Measurements from ENCODE around the gene MPPED1.

- TF ChIP-seq JUND (IDR thresholded peaks at IDR 0.05) (no peak), CTCF (IDR thresholded peaks at IDR 0.05; ENCODE audit: low read depth, low read length, missing input control) (no peak), YY1 (IDR thresholded peaks at IDR 0.05) (no peak), TAF1 (conservative IDR thresholded peaks at IDR 0.05) (no peak), REST (IDR thresholded peaks at IDR 0.05) (no peak), NR2F2 (IDR thresholded peaks at IDR 0.05) (no peak), ATF3 (IDR thresholded peaks at IDR 0.05) (no peak), ZBTB33 (IDR thresholded peaks at IDR 0.05) (no peak), MAX (IDR thresholded peaks at IDR 0.05) (no peak)
These were observed 123.9 kb downstream of the MPPED1 start for GRCh38 chr22:43535741-43536140.

All from liver (tissue), 3 donors.